HEK293 (cell line): Measurements from ENCODE around the gene LIN9.

Experiments used
- KLF7 ChIP-seq: fragments of 450-650 bp; formaldehyde crosslinking; IDR thresholded peaks from 2 replicates; pipeline ENCODE4 v1.5.1; 2016; ENCODE audit warnings: missing biosample characterization, missing genetic modification characterization, borderline replicate concordance
- SCRT1 ChIP-seq: fragments of 450-650 bp; formaldehyde crosslinking; IDR thresholded peaks from 2 replicates; pipeline ENCODE4 v1.5.1; 2016; ENCODE audit warnings: missing biosample characterization, missing genetic modification characterization, borderline replicate concordance
- ZNF24 ChIP-seq: fragments of 450-650 bp; formaldehyde crosslinking; IDR thresholded peaks from 2 replicates; pipeline ENCODE4 v1.5.1; 2016; ENCODE audit warnings: missing biosample characterization, missing genetic modification characterization
- ZNF274 ChIP-seq, 2 experiments: fragments of 200-500 bp in 1 of 2; fragments of 450-650 bp in 1 of 2; sonication (Bioruptor generic) in 1 of 2; formaldehyde crosslinking in 1 of 2; IDR thresholded peaks; 2 replicates each; pipeline versions ENCODE4 v1.5.1 to v1.6.1; 2014 to 2016; ENCODE audit warnings: borderline replicate concordance in 1 of 2, inconsistent platforms in 1 of 2, low read length in 1 of 2, missing biosample characterization in 1 of 2, missing genetic modification characterization in 1 of 2
- ZNF501 ChIP-seq: fragments of 450-650 bp; formaldehyde crosslinking; IDR thresholded peaks from 2 replicates; pipeline ENCODE4 v1.5.1; 2016; ENCODE audit warnings: missing biosample characterization, missing genetic modification characterization
- ZNF521 ChIP-seq: fragments of 450-650 bp; formaldehyde crosslinking; IDR thresholded peaks from 2 replicates; pipeline ENCODE4 v1.5.1; 2017; ENCODE audit warnings: missing biosample characterization, mild to moderate bottlenecking, missing genetic modification characterization
- ZNF660 ChIP-seq: fragments of 450-650 bp; IDR thresholded peaks from 2 replicates; pipeline ENCODE4 v1.5.1; 2018; ENCODE audit warnings: missing biosample characterization, mild to moderate bottlenecking, missing genetic modification characterization
- TF ChIP-seq, protein P1 (sequence below): fragments of 450-650 bp; formaldehyde crosslinking; IDR thresholded peaks from 2 replicates; pipeline ENCODE4 v1.5.1; 2016; ENCODE audit warnings: missing biosample characterization, missing genetic modification characterization
- TF ChIP-seq, protein P2 (sequence below): fragments of 450-650 bp; formaldehyde crosslinking; IDR thresholded peaks from 2 replicates; pipeline ENCODE4 v1.5.1; 2016; ENCODE audit warnings: missing biosample characterization, missing genetic modification characterization
- TF ChIP-seq, protein P3 (sequence below): sonication (generic); formaldehyde crosslinking; IDR thresholded peaks from 2 replicates; pipeline ENCODE4 v1.8.1; 2022; ENCODE audit warnings: mild to moderate bottlenecking, moderate library complexity, missing genetic modification reagents
- TF ChIP-seq, protein P4 (sequence below): fragments of 450-650 bp; formaldehyde crosslinking; IDR thresholded peaks from 2 replicates; pipeline ENCODE4 v1.5.1; 2016; ENCODE audit warnings: missing biosample characterization, missing genetic modification characterization, borderline replicate concordance
- TF ChIP-seq, protein P5 (sequence below): fragments of 450-650 bp; formaldehyde crosslinking; conservative IDR thresholded peaks from 2 replicates; pipeline ENCODE4 v1.5.1; 2016; ENCODE audit warnings: low read depth, missing biosample characterization, missing genetic modification characterization

DNA sequence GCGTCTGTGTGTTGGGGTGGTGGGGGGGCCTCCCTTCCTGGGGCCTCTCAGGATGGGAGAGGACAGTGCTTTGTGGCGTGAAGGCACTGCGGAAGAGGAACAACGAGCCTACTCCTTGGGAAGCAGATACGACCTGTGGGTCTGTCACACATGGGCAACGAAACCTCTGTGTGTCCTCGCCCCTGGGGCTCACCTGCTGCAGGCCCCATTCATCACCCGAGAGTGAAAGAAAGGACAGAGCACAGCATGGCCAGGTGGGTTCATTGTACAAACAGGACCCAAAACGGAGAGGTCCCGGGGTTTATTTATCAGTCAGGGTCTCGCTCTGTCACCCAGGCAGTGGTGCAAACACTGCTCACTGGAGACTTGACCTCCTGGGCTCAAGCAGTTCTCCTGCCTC is 40.1 kb upstream of the LIN9 start:
- TF ChIP-seq SCRT1 (tag by site-specific recombination) (no peak), ZNF274 (IDR thresholded peaks at IDR 0.05; ENCODE audit: low read length) (no peak), ZNF274 (tag by site-specific recombination; IDR thresholded peaks at IDR 0.05; ENCODE audit: borderline replicate concordance) (no peak), KLF7 (tag by site-specific recombination) (no peak), ZNF24 (tag by site-specific recombination) (no peak), ZNF501 (tag by site-specific recombination) (no peak), ZNF660 (tag by site-specific recombination) (no peak), ZNF521 (tag by site-specific recombination) (no peak)
- TF ChIP-seq, protein P1, sequence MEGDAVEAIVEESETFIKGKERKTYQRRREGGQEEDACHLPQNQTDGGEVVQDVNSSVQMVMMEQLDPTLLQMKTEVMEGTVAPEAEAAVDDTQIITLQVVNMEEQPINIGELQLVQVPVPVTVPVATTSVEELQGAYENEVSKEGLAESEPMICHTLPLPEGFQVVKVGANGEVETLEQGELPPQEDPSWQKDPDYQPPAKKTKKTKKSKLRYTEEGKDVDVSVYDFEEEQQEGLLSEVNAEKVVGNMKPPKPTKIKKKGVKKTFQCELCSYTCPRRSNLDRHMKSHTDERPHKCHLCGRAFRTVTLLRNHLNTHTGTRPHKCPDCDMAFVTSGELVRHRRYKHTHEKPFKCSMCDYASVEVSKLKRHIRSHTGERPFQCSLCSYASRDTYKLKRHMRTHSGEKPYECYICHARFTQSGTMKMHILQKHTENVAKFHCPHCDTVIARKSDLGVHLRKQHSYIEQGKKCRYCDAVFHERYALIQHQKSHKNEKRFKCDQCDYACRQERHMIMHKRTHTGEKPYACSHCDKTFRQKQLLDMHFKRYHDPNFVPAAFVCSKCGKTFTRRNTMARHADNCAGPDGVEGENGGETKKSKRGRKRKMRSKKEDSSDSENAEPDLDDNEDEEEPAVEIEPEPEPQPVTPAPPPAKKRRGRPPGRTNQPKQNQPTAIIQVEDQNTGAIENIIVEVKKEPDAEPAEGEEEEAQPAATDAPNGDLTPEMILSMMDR (tag by site-specific recombination), result no peak
- TF ChIP-seq, protein P2, sequence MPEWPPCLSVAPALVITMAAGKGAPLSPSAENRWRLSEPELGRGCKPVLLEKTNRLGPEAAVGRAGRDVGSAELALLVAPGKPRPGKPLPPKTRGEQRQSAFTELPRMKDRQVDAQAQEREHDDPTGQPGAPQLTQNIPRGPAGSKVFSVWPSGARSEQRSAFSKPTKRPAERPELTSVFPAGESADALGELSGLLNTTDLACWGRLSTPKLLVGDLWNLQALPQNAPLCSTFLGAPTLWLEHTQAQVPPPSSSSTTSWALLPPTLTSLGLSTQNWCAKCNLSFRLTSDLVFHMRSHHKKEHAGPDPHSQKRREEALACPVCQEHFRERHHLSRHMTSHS (tag by site-specific recombination), result no peak
- TF ChIP-seq, protein P3, sequence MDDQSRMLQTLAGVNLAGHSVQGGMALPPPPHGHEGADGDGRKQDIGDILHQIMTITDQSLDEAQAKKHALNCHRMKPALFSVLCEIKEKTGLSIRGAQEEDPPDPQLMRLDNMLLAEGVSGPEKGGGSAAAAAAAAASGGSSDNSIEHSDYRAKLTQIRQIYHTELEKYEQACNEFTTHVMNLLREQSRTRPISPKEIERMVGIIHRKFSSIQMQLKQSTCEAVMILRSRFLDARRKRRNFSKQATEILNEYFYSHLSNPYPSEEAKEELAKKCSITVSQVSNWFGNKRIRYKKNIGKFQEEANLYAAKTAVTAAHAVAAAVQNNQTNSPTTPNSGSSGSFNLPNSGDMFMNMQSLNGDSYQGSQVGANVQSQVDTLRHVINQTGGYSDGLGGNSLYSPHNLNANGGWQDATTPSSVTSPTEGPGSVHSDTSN (CRISPR knock-in tag), result no peak
- TF ChIP-seq, protein P4, sequence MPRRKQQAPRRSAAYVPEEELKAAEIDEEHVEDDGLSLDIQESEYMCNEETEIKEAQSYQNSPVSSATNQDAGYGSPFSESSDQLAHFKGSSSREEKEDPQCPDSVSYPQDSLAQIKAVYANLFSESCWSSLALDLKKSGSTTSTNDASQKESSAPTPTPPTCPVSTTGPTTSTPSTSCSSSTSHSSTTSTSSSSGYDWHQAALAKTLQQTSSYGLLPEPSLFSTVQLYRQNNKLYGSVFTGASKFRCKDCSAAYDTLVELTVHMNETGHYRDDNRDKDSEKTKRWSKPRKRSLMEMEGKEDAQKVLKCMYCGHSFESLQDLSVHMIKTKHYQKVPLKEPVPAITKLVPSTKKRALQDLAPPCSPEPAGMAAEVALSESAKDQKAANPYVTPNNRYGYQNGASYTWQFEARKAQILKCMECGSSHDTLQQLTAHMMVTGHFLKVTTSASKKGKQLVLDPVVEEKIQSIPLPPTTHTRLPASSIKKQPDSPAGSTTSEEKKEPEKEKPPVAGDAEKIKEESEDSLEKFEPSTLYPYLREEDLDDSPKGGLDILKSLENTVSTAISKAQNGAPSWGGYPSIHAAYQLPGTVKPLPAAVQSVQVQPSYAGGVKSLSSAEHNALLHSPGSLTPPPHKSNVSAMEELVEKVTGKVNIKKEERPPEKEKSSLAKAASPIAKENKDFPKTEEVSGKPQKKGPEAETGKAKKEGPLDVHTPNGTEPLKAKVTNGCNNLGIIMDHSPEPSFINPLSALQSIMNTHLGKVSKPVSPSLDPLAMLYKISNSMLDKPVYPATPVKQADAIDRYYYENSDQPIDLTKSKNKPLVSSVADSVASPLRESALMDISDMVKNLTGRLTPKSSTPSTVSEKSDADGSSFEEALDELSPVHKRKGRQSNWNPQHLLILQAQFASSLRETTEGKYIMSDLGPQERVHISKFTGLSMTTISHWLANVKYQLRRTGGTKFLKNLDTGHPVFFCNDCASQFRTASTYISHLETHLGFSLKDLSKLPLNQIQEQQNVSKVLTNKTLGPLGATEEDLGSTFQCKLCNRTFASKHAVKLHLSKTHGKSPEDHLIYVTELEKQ (tag by site-specific recombination), result no peak
- TF ChIP-seq, protein P5, sequence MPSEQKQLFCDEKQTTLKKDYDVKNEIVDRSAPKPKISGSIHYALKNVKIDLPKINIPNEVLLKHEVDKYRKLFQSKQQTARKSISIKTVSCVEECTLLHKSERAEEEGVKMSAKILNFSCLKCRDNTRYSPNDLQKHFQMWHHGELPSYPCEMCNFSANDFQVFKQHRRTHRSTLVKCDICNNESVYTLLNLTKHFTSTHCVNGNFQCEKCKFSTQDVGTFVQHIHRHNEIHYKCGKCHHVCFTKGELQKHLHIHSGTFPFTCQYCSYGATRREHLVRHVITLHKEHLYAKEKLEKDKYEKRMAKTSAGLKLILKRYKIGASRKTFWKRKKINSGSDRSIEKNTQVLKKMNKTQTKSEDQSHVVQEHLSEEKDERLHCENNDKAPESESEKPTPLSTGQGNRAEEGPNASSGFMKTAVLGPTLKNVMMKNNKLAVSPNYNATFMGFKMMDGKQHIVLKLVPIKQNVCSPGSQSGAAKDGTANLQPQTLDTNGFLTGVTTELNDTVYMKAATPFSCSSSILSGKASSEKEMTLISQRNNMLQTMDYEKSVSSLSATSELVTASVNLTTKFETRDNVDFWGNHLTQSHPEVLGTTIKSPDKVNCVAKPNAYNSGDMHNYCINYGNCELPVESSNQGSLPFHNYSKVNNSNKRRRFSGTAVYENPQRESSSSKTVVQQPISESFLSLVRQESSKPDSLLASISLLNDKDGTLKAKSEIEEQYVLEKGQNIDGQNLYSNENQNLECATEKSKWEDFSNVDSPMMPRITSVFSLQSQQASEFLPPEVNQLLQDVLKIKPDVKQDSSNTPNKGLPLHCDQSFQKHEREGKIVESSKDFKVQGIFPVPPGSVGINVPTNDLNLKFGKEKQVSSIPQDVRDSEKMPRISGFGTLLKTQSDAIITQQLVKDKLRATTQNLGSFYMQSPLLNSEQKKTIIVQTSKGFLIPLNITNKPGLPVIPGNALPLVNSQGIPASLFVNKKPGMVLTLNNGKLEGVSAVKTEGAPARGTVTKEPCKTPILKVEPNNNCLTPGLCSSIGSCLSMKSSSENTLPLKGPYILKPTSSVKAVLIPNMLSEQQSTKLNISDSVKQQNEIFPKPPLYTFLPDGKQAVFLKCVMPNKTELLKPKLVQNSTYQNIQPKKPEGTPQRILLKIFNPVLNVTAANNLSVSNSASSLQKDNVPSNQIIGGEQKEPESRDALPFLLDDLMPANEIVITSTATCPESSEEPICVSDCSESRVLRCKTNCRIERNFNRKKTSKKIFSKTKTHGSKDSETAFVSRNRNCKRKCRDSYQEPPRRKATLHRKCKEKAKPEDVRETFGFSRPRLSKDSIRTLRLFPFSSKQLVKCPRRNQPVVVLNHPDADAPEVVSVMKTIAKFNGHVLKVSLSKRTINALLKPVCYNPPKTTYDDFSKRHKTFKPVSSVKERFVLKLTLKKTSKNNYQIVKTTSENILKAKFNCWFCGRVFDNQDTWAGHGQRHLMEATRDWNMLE, result no peak
